ENCODE data around the gene CEP126.

The CEP126 gene

GRCh38 chr11:102007567-102008437, 93.0 kb downstream of the CEP126 start:
- FAIRE-seq (peak; percentile 87), DNase-seq (ENCODE audit: low spot score) (peak; percentile 53)

- FAIRE-seq (peak; percentile 85), DNase-seq (ENCODE audit: low spot score) (peak; percentile 83)
Observed at GRCh38 chr11:102010776-102011494, 96.1 kb downstream of the CEP126 start.

GRCh38 chr11:102012946-102013345, 98.1 kb downstream of the CEP126 start:
- FAIRE-seq = no peak
- no peak for DNase-seq (ENCODE audit: low spot score)

GRCh38 chr11:102014756-102015155, 99.9 kb downstream of the CEP126 start:
- FAIRE-seq (no peak), DNase-seq (ENCODE audit: low spot score) (no peak)

GRCh38 chr11:102017026-102017425, 102.2 kb downstream of the CEP126 start:
- FAIRE-seq = no peak
- no peak for DNase-seq (ENCODE audit: low spot score)

- no peak for DNase-seq (ENCODE audit: low spot score)
- no peak for FAIRE-seq
Observed at GRCh38 chr11:102026217-102026616, 111.4 kb downstream of the CEP126 start.

GRCh38 chr11:102026959-102027358, 112.1 kb downstream of the CEP126 start:
- DNase-seq (ENCODE audit: low spot score) (no peak), FAIRE-seq (no peak)

- DNase-seq (ENCODE audit: low spot score) (no peak), FAIRE-seq (no peak)
Observed at GRCh38 chr11:102036757-102037156, 121.9 kb downstream of the CEP126 start.

- no peak for FAIRE-seq
- DNase-seq (ENCODE audit: low spot score) = no peak
Observed at GRCh38 chr11:102046841-102047240, 132.0 kb downstream of the CEP126 start.

GRCh38 chr11:102047305-102047924, 132.6 kb downstream of the CEP126 start, which contains the start of gene CFAP300:
CFAP300 (plus strand) TSS chr11:102047437; CDS start chr11:102047471, 34 bp downstream.
- DNase-seq (ENCODE audit: low spot score) (no peak), FAIRE-seq (no peak)
